IPS-20b (cell line): ENCODE measurements around the gene PCBP2.
"Not testable (repeated sequence)": the region's sequence is repeated elsewhere in the genome, so short reads cannot be mapped to it uniquely, and the experiment has no call there.

Source experiments
- H3K27ac ChIP-seq: one replicate; pipeline ENCODE4 v1.5.1; 2013; ENCODE audit warnings: low read length
- H3K27me3 ChIP-seq: 2 replicates; pipeline ENCODE4 v1.6.1; 2013; ENCODE audit warnings: mild to moderate bottlenecking, low read length, inconsistent platforms; ENCODE audit not compliant: insufficient read depth
- H3K36me3 ChIP-seq: 2 replicates; pipeline ENCODE4 v1.6.1; 2013; ENCODE audit warnings: low read depth, mild to moderate bottlenecking, inconsistent platforms, low read length, moderate library complexity; ENCODE audit not compliant: insufficient read depth
- H3K4me1 ChIP-seq: 2 replicates; pipeline ENCODE4 v1.6.1; 2013; ENCODE audit warnings: mild to moderate bottlenecking, control low read depth, inconsistent platforms, low read length, moderate library complexity; ENCODE audit not compliant: insufficient read depth
- H3K4me3 ChIP-seq: 2 replicates; pipeline ENCODE4 v1.5.1; 2013; ENCODE audit warnings: mild to moderate bottlenecking, low read length, inconsistent platforms
- H3K9ac ChIP-seq: 2 replicates; pipeline ENCODE4 v1.6.1; 2013; ENCODE audit warnings: low read depth, mild to moderate bottlenecking, inconsistent platforms, low read length, moderate library complexity
- H3K9me3 ChIP-seq: 2 replicates; pipeline ENCODE4 v1.6.1; 2013; ENCODE audit warnings: mild to moderate bottlenecking, low read depth, low read length, inconsistent platforms; ENCODE audit not compliant: insufficient read depth

The PCBP2 gene

DNA sequence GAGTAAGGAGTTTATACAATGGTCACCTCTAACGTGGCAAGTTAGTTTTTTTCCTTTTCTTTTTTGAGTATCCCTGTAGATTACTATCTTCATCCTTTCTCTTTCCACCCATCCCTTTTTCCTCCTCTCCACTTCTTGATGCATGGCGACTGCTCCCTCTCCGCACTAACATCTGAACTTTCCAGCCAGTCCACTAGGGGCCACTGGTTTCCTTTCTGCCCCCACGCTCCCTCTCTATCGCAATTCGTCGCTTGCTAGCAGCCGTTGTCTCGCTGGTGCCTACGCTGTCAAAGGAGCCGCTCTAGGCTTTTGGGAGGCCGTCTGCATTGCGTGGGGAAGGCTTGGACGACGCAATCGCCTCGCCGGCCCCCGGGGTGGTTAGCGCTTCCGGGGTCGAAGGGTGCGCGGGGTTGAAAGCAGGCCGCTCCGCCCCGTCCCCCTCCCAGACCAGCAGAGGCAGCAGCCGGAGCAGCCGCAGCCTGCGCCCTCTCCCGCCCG is at the start of gene PCBP2:
TSS of gene PCBP2 (plus strand) at position 442 of the 498 bp plus-strand sequence. CDS start 2,699 bp downstream, outside the sequence.
- Histone ChIP-seq H3K4me3 (peak within 1 kb of the TSS; percentile 99), H3K27me3 (no peaks in the 10 kb centered on the region), H3K36me3 (peaks cover 44% of the 10 kb centered on the region), H3K4me1 (no peaks in the 10 kb centered on the region; the same call in 1 of the 2 replicates), H3K9ac (peak within 1 kb of the TSS; percentile 98), H3K27ac (peak within 1 kb of the TSS; percentile 95), H3K9me3 (no peaks in the 10 kb centered on the region)

DNA sequence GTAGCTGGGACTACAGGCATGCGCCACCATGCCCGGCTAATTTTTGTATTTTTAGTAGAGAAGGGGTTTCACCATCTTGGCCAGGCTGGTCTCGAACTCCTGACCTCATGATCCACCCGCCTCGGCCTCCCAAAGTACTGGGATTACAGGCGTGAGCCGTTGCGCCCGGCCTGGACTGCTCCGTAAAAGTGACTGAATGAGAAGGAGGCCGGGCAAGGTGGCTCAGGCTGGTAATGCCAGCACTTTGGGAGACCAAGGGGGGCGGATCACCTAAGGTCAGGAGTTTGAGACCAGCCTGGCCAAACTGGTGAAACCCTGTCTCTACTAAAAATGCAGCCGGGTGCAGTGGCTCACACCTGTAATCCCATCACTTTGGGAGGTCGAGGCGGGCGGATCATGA is 49.6 kb upstream of the PCBP2 start:
- H3K27me3 ChIP-seq, H3K9ac ChIP-seq, H3K4me3 ChIP-seq, H3K9me3 ChIP-seq, H3K4me1 ChIP-seq, H3K27ac ChIP-seq: not testable (repeated sequence)
- peaks cover 19% of the 10 kb centered on the region for H3K36me3 ChIP-seq

DNA sequence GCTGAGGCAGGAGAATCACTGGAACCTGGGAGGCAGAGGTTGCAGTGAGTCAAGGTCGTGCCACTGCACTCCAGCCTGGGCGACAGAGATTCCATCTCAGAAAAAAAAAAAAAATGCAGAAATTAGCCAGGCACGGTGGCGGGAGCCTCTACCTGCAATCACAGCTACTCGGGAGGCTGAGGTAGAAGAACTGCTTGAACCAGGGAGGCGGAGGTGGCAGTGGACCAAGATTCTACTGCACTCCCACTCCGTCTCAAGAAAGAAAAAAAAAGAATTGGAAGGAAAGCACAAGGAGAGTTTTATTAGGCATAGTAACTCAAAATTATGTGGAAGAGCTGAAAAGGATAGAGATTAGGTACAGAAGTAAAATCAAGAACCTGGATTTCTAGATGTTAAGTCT is 49.0 kb upstream of the PCBP2 start:
- no peaks in the 10 kb centered on the region for H3K4me1 ChIP-seq
- no peaks in the 10 kb centered on the region for H3K27me3 ChIP-seq
- H3K27ac ChIP-seq: no peak overlapping the region
- no peak overlapping the region for H3K9ac ChIP-seq
- peaks cover 19% of the 10 kb centered on the region for H3K36me3 ChIP-seq
- no peaks in the 10 kb centered on the region for H3K9me3 ChIP-seq
- no peak overlapping the region for H3K4me3 ChIP-seq

DNA sequence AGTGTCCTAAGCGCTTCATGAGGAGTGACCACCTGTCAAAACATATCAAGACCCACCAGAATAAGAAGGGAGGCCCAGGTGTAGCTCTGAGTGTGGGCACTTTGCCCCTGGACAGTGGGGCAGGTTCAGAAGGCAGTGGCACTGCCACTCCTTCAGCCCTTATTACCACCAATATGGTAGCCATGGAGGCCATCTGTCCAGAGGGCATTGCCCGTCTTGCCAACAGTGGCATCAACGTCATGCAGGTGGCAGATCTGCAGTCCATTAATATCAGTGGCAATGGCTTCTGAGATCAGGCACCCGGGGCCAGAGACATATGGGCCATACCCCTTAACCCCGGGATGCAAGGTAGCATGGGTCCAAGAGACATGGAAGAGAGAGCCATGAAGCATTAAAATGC is 41.0 kb upstream of the PCBP2 start:
- no peaks in the 10 kb centered on the region for H3K27me3 ChIP-seq
- peaks cover 9% of the 10 kb centered on the region for H3K4me1 ChIP-seq
- no peak overlapping the region for H3K27ac ChIP-seq
- no peaks in the 10 kb centered on the region for H3K9me3 ChIP-seq
- H3K9ac ChIP-seq: no peak overlapping the region
- H3K4me3 ChIP-seq: no peak overlapping the region
- H3K36me3 ChIP-seq: peaks cover 69% of the 10 kb centered on the region

DNA sequence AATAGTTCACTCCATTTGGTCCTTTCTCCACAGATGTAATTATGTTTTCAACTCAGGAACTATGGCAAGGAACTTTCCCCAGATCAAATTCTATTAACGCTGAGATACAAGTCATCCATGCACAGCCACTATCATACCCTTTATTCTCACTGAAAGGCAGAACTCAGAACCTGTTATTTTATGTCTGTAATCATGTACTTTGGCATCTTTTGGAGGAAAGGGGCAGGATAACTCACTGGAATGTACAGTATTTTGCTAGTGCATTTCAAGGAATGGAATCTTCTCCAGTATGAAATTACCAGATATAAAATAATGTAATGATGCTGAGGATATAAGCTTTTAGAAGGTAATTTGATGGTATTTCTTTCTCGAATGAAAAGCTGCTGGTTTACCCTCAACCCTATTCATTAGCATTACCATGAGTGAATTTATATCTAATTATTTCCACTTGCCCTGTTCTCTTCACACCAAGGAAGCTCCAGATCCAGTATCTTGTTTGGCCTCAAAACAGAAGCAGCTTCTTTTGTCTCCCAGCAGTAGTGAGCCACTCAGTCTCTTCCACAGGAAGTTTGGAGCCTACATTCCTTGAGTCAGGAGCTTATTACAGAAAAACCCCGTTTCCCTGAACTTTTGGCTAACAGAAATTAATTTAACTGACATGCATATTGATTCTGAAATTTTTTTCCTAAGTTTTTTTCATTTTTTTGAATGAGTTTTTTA is 38.3 kb upstream of the PCBP2 start:
- Histone ChIP-seq H3K27me3 (no peaks in the 10 kb centered on the region), H3K9ac (no peak overlapping the region), H3K36me3 (peaks cover 55% of the 10 kb centered on the region), H3K4me1 (peaks cover 13% of the 10 kb centered on the region), H3K9me3 (no peaks in the 10 kb centered on the region), H3K4me3 (no peak overlapping the region), H3K27ac (no peak overlapping the region)

DNA sequence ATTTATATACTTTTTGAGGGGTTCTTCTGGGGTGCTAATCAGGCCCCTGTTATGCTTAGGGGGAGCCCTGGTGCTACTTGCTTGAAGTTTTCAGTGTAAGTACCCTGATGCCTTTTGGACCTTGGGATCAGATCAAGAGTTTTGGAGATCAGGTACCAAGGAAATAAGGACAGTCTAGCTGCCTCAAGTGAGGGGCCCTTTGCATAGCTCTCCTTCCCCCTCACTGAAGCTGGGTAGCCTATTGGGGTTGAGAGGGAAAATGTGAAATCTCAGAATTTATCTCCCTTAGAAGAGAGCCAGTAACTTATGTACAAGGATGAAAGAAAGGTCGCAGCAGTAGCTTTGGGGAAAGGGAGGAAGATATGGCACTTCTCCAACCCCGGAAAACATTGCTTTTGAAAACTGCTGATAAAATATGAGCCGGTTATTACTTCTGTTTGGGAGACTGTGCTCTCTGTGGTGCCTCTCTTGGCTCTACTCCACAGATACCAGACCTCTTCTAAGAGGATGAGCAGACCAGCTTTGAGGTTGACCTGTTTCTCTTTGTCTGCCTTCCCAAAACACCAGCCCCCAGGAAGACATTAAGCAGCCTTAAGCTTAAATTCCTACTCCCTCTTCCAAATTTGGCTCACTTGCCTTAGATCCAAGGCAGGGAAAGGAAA is 37.0 kb upstream of the PCBP2 start:
- Histone ChIP-seq H3K9ac (no peak overlapping the region), H3K27ac (no peak overlapping the region), H3K27me3 (no peaks in the 10 kb centered on the region), H3K4me1 (peaks cover 13% of the 10 kb centered on the region), H3K36me3 (peaks cover 42% of the 10 kb centered on the region), H3K4me3 (no peak overlapping the region), H3K9me3 (no peaks in the 10 kb centered on the region)

DNA sequence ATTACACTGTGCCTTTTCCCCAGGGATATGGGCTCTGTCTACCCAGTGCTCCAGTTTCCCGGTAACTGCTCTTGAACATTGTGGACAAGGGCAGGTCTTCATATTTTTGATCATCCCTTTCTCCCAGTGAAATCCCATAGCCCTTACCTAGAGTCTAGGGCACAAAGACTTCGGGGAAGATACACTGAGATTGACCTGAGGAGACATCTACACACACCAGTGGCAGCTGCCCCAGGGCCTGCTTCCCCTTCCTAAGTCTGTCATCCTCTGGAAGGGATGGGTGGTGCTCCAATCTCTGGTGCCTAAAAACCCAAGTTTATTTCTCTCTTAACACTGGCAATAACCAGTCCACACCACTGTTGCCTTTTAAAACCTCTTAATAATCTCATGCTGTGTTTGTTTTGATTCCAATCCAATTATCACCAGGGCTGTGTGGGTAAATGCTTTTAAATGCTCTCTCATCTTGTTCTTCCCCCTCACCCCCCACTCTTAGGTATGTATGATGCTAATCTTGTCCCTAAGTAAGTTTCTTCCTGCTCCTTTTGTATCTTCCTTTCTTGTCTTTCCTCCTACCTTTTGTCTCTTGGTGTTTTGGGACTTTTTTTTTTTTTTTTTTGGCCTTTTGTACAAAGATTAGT is 36.0 kb upstream of the PCBP2 start:
- H3K4me3 ChIP-seq, H3K27me3 ChIP-seq, H3K9me3 ChIP-seq, H3K27ac ChIP-seq, H3K9ac ChIP-seq: not testable (repeated sequence)
- Histone ChIP-seq H3K4me1 (peaks cover 17% of the 10 kb centered on the region), H3K36me3 (peaks cover 32% of the 10 kb centered on the region)

DNA sequence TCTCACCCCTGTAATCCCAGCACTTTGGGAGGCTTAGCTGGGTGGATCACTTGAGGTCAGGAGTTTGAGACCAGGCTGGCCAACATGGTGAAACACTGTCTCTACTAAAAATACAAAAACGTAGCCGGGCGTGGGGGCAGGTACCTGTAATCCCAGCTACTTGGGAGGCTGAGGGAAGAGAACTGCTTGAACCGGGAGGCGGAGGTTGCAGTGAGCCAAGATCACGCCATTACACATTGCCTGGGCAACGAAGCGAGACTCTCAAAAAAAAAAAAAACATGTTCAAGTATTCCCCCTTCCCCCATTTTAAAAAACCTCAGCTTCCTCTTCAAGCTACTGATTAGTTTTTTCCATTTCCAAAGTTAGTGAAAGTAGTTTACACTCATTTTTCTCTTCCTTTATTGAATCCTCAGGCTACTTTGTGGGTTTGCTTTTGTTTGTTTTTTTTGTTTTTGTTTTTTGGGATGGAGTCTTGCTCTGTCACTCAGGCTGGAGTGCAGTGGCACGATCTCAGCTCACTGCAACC is 34.5 kb upstream of the PCBP2 start:
- not testable (repeated sequence) for H3K4me3 ChIP-seq, H3K9ac ChIP-seq, H3K27me3 ChIP-seq, H3K9me3 ChIP-seq, H3K27ac ChIP-seq
- H3K36me3 ChIP-seq: peaks cover 18% of the 10 kb centered on the region
- peaks cover 17% of the 10 kb centered on the region for H3K4me1 ChIP-seq

DNA sequence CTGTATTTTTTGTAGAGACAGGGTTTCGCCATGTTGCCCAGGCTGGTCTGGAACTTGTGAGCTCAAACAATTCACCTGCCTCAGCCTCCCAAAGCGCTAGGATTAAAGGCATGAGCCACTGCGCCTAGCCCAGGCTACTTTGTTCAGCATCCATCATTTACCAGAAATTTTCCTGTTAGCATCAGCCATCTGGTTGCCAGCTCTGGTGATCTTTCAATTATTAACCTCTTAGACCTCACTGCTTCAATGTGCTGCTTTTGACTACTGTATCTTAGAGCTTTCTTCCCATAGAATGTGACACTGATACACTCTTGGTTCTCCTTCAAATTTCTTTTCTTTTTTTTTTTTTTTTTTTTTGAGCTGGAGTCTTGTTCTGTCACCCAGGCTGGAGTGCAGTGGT is 33.7 kb upstream of the PCBP2 start:
- no peaks in the 10 kb centered on the region for H3K27me3 ChIP-seq
- peaks cover 10% of the 10 kb centered on the region for H3K36me3 ChIP-seq
- peaks cover 17% of the 10 kb centered on the region for H3K4me1 ChIP-seq
- no peak overlapping the region for H3K27ac ChIP-seq
- H3K4me3 ChIP-seq: no peak overlapping the region
- H3K9me3 ChIP-seq: no peaks in the 10 kb centered on the region
- no peak overlapping the region for H3K9ac ChIP-seq

DNA sequence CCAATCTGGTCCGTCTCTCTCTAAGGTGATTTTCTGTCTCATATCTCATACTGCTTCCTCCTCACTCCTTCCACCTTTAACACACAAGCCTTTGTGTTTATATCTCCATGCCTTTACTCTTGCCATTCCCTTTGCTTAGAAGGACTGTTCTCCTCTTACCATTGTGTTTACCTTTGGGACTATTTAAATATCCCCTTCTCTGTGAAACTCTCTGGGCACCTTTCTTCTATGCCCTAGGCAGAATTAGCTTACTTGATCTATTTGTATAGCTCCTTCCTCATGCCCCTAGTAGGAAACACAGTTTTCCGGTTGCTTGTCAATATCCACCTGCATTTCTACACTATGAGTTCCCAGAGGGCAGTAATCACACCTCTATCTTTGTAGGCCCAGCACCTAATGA is 32.1 kb upstream of the PCBP2 start:
- Histone ChIP-seq H3K9ac (no peak overlapping the region), H3K4me3 (no peak overlapping the region), H3K9me3 (no peaks in the 10 kb centered on the region), H3K36me3 (no peaks in the 10 kb centered on the region), H3K27ac (no peak overlapping the region), H3K27me3 (no peaks in the 10 kb centered on the region), H3K4me1 (peaks cover 17% of the 10 kb centered on the region)

DNA sequence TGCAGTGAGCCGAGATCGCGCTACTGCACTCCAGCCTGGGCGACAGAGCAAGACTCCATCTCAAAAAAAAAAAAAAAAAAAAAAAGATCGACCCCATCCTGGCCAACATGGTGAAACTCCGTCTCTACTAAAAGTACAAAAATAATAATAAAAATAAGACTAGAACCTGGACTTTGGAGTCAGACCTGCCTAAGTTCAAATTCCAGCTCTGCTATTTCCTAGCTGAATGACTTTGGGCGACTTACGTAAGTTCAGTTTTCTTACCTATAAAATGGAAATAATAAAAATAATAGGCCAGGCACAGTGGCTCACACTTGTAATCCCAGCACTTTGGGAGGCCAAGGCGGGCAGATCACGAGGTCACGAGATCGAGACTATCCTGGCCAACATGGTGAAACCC is 29.7 kb upstream of the PCBP2 start:
- not testable (repeated sequence) for H3K4me1 ChIP-seq, H3K9me3 ChIP-seq, H3K27ac ChIP-seq, H3K9ac ChIP-seq, H3K27me3 ChIP-seq, H3K4me3 ChIP-seq, H3K36me3 ChIP-seq
